Right lobe of liver (tissue), 4 donors: Measurements from ENCODE around the gene TJP1.

Experiments used
- POLR2A ChIP-seq: fragments of 450-650 bp; IDR thresholded peaks from one replicate; pipeline ENCODE4 v1.6.1; 2017; ENCODE audit warnings: antibody characterized with exemption, mild to moderate bottlenecking
- TF ChIP-seq, protein P1 (sequence below), 4 donors: fragments of 200-600 bp in 3 of 4; fragments of 450-650 bp in 1 of 4; IDR thresholded peaks; one replicate each; pipeline versions ENCODE4 v1.5.1 to v1.8.0; 2016 to 2022; ENCODE audit warnings: antibody characterized with exemption in 4 of 4, mild to moderate bottlenecking in 2 of 4
- donor health status: DM: no; HTN: no; CAD: no.
- donor health status: DM: no; HTN: no; CAD: no.
- donor health status: DM: no; HTN: yes; CAD: no.

DNA sequence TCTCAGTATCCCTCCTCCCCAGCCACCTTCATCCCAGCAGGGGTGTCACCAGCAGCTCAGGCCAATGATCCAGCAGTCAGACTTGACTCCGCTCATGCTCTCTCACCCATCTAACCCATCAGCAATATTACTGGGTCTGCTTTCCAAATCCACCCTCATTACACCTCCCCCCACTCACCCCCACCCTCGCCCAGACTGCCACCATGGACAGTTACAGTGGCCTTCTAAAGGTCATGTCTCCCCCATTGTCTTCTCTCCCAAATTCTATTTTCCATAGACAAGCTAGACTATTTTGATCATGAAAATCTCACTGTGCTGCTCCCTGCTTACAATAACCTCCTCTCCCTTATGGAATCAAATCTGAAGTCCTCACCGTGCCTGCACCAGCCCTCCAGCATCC lies 156.0 kb downstream of the TJP1 start:
- TF ChIP-seq, protein P1, sequence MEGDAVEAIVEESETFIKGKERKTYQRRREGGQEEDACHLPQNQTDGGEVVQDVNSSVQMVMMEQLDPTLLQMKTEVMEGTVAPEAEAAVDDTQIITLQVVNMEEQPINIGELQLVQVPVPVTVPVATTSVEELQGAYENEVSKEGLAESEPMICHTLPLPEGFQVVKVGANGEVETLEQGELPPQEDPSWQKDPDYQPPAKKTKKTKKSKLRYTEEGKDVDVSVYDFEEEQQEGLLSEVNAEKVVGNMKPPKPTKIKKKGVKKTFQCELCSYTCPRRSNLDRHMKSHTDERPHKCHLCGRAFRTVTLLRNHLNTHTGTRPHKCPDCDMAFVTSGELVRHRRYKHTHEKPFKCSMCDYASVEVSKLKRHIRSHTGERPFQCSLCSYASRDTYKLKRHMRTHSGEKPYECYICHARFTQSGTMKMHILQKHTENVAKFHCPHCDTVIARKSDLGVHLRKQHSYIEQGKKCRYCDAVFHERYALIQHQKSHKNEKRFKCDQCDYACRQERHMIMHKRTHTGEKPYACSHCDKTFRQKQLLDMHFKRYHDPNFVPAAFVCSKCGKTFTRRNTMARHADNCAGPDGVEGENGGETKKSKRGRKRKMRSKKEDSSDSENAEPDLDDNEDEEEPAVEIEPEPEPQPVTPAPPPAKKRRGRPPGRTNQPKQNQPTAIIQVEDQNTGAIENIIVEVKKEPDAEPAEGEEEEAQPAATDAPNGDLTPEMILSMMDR (IDR thresholded peaks at IDR 0.05), result no peak
- TF ChIP-seq POLR2A, result no peak
